Testis (tissue), 3 donors: ENCODE data around the gene FSTL4. TPM values are rescaled to one million over a fixed set of nuclear protein-coding genes. Genes with fewer than 3 reads are reported as not detected.

Experiments used
- DNase-seq: peaks from one replicate; pipeline ENCODE4 v3.0.0-alpha.2; 2019
- H3K27ac ChIP-seq, 2 donors: fragments of 200-600 bp; sonication (generic); one replicate each; pipeline ENCODE4 v1.5.1; 2019
- H3K27me3 ChIP-seq: fragments of 200-600 bp; sonication (generic); one replicate; pipeline ENCODE4 v1.5.1; 2019
- H3K36me3 ChIP-seq: fragments of 200-600 bp; sonication (generic); one replicate; pipeline ENCODE4 v1.5.1; 2017; ENCODE audit warnings: low read depth; ENCODE audit errors: missing control alignments
- H3K4me1 ChIP-seq: fragments of 200-600 bp; sonication (generic); one replicate; pipeline ENCODE4 v1.5.1; 2019
- H3K4me3 ChIP-seq, 2 donors: fragments of 200-600 bp; sonication (generic); one replicate each; pipeline ENCODE4 v1.5.1; 2017 to 2019
- H3K9me3 ChIP-seq: fragments of 200-600 bp; sonication (generic); one replicate; pipeline ENCODE4 v1.5.1; 2017
- POLR2A ChIP-seq: fragments of 450-650 bp; IDR thresholded peaks from one replicate; pipeline ENCODE4 v1.6.1; 2017; ENCODE audit warnings: antibody characterized with exemption, mild to moderate bottlenecking, moderate library complexity
- WGBS, 2 donors: methylation state at CpG; one replicate each; pipeline ENCODE4 v1.1.5; 2018; 5-methylcytosine and 5-hydroxymethylcytosine counted together
- intact Hi-C: fragments of 100-400 bp; cut with DNase I; formaldehyde crosslinking; loops from one replicate; pipeline ENCODE4 v1.15.1; 2023; ENCODE audit warnings: low total_unique reads
- polyA plus RNA-seq: library from polyadenylated mRNA; stranded (reverse); fragments of 350-450 nt; fragmentation: Illumina TruSeq; extraction: RNeasy Lipid Tissue Mini Kit (QIAGEN cat#74804); gene quantifications from one replicate; pipeline ENCODE4 v1.2.3, GENCODE V29; 2014; ENCODE audit warnings: low read depth, low replicate concordance; ENCODE audit not compliant: insufficient read depth
- total RNA-seq, 2 donors: library from RNA; depleted of rRNA; stranded (reverse); fragments of >200 nt; gene quantifications; one replicate each; pipeline ENCODE4 v1.2.3, GENCODE V29; 2016
- TF ChIP-seq, protein P1 (sequence below), 3 experiments: fragments of 450-650 bp in 2 of 3; fragments of 200-600 bp in 1 of 3; sonication (generic) in 1 of 3; IDR thresholded peaks; one replicate each; pipeline ENCODE4 v1.5.1; 2016 to 2019; ENCODE audit warnings: antibody characterized with exemption in 3 of 3, mild to moderate bottlenecking in 2 of 3, moderate library complexity in 1 of 3

FSTL4 gene
- total and polyA plus RNA-seq, 3 donors from 2014 or later: 7.1 to 8.6 (median 7.4) TPM

DNA sequence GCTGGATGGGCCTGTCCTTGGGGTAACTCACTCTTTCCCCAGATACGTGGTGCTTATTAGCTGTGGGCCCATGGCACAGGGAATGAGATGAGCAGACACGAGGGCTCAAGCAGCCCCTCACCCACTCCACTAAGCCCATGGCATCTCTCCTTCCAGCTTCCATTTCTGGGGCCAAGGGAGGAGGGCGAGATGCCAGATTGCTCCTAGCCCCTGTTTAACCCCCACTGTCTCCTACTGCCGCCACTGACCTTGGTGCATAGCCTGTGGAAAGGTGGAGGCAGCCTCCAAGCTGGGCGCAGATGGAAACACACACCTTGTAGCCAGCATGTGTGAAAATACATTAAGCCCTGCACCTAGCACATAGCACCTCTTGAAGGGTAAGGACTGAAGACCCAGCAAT, 167.6 kb downstream of the FSTL4 start:
- Histone ChIP-seq H3K27ac (no peak overlapping the region), H3K9me3 (no peaks in the 10 kb centered on the region), H3K4me3 (no peak overlapping the region), H3K27me3 (no peaks in the 10 kb centered on the region), H3K36me3 (no peaks in the 10 kb centered on the region), H3K4me1 (peaks cover 9% of the 10 kb centered on the region)
- 90 to 100% methylated on average over 4 to 5 of the region's 5 CpGs for WGBS, 2 donors
- DNase-seq: no peak
- TF ChIP-seq POLR2A: no peak
- TF ChIP-seq, protein P1, sequence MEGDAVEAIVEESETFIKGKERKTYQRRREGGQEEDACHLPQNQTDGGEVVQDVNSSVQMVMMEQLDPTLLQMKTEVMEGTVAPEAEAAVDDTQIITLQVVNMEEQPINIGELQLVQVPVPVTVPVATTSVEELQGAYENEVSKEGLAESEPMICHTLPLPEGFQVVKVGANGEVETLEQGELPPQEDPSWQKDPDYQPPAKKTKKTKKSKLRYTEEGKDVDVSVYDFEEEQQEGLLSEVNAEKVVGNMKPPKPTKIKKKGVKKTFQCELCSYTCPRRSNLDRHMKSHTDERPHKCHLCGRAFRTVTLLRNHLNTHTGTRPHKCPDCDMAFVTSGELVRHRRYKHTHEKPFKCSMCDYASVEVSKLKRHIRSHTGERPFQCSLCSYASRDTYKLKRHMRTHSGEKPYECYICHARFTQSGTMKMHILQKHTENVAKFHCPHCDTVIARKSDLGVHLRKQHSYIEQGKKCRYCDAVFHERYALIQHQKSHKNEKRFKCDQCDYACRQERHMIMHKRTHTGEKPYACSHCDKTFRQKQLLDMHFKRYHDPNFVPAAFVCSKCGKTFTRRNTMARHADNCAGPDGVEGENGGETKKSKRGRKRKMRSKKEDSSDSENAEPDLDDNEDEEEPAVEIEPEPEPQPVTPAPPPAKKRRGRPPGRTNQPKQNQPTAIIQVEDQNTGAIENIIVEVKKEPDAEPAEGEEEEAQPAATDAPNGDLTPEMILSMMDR (IDR thresholded peaks at IDR 0.05): no peak
- intact Hi-C loops: no loop called here

DNA sequence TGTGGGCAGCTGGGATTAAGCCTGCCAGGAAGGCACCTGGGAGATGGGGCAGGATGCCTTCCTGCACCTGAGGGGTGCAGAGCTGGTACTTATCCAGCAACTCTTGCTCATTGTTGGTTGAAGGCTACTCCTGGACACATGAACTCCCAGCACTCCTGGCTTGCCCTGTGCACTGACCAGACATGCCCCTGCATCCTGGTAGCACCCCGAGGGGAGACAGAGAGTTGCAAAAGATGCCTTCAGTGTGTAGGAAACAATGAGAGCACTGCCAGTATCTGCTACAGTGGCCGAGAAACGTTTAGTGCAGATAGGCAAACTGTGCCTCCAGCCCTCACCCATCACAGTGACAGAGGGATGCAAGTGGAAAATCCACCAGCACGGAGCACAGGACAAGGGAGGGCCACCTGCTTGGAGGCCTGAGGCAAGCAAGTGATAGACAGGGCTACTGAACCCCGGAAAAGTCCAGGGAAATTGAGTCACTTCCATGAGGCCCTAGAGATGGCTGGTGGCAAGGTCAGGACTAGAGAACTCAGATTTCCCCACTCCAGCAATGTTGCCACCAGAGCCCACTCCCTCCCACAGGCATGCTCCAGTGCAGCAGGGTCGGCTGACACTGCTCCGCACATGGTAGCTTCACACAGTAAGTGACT, 171.1 kb downstream of the FSTL4 start:
- no peak overlapping the region for H3K27ac ChIP-seq
- H3K9me3 ChIP-seq: no peaks in the 10 kb centered on the region
- H3K4me1 ChIP-seq: peaks cover 9% of the 10 kb centered on the region
- no peak for DNase-seq
- 85 to 91% methylated on average over 7 of the region's 7 CpGs for WGBS, 2 donors
- H3K4me3 ChIP-seq: no peak overlapping the region
- H3K36me3 ChIP-seq: no peaks in the 10 kb centered on the region
- TF ChIP-seq, protein P1 (IDR thresholded peaks at IDR 0.05): no peak
- TF ChIP-seq POLR2A: no peak
- intact Hi-C loops: no loop called here
- H3K27me3 ChIP-seq: no peaks in the 10 kb centered on the region

DNA sequence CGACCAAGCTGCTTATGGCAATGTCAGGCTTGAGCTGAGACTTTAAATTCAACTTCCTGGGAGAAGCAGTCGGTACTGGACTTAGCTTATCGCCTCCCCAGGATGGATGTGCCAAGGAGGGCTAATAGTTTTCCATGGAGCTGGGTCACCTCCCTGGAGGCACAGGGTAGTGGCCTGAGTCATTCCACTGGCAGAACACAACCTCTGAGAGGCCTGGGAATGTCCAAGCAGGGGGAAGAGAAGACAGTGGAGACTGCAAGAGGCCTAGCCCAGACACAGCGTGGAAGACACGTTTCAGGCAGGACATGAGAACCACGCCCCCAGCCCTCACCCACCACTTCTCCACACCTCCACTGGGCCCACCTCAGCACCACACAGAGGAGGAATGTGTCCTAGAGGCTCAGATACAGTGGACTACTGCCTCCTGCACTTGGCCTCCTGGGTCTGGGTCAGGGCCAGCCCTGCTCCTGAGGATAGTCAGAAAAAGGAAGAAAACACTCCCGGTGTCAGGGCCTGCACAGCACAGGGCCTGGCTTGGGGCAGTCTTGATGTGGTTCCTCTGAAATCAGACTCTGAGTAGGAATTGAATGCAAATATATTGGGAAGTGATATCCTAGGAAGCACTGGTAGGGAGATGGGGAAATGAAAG, 171.8 kb downstream of the FSTL4 start:
- peak overlapping the region in 1 of 2 donors; percentile 5 for H3K27ac ChIP-seq
- WGBS, 2 donors: 58 to 63% methylated on average over 5 to 7 of the region's 7 CpGs
- H3K4me3 ChIP-seq: no peak overlapping the region
- H3K9me3 ChIP-seq: no peaks in the 10 kb centered on the region
- no peaks in the 10 kb centered on the region for H3K27me3 ChIP-seq
- TF ChIP-seq POLR2A: no peak
- TF ChIP-seq, protein P1 (IDR thresholded peaks at IDR 0.05): no peak
- intact Hi-C loops: no loop called here
- peaks cover 9% of the 10 kb centered on the region for H3K4me1 ChIP-seq
- no peaks in the 10 kb centered on the region for H3K36me3 ChIP-seq
- DNase-seq: peak; percentile 34

DNA sequence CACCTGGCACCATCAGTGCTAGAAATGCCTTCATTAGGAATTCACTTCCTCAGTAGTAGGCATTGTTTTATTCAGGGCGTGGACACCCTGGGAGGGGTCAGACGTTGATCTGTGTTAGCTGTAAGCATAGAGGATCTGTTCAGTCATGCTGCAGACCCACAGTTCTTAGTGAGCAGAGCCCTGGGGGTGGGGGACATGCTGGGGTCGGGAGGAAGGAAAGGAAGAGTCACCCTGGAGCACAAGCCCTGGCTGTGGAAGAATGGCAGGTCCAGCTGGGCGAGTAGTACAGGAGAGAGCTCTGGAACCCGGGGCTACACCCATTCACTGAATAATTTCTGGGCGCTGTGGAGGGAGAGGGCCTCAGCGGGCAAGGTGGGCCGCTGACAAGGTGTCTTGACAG, 172.5 kb downstream of the FSTL4 start:
- 81 to 86% methylated on average over 8 of the region's 8 CpGs for WGBS, 2 donors
- intact Hi-C loops: no loop called here
- Histone ChIP-seq H3K27me3 (no peaks in the 10 kb centered on the region), H3K27ac (no peak overlapping the region), H3K4me3 (no peak overlapping the region), H3K4me1 (peaks cover 9% of the 10 kb centered on the region), H3K9me3 (no peaks in the 10 kb centered on the region), H3K36me3 (no peaks in the 10 kb centered on the region)
- TF ChIP-seq POLR2A: no peak
- TF ChIP-seq, protein P1 (IDR thresholded peaks at IDR 0.05): no peak
- DNase-seq: no peak

DNA sequence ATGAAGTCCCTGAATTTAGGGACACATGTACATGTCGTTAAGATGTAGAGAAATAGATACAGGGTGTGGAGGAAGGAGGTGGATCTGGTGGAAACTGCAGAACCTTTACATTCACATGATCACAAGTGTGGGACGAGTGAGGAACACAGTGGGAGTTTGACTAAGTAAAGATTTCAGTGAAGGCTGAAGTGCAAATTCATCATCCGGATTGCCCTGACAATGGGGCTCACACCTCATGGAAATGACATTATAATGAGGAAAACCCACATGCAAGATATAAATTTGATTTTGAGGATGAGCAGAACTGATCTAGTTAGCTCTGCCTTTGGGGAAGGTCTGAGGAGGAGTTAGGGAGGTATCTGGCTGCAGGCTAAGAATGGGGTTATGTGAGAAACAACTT, 173.9 kb downstream of the FSTL4 start:
- H3K36me3 ChIP-seq: no peaks in the 10 kb centered on the region
- no peaks in the 10 kb centered on the region for H3K27me3 ChIP-seq
- no peak for DNase-seq
- peaks cover 9% of the 10 kb centered on the region for H3K4me1 ChIP-seq
- TF ChIP-seq POLR2A: no peak
- TF ChIP-seq, protein P1 (IDR thresholded peaks at IDR 0.05): no peak
- 71 to 82% methylated on average over 3 of the region's 3 CpGs for WGBS, 2 donors
- H3K27ac ChIP-seq: no peak overlapping the region
- no peak overlapping the region for H3K4me3 ChIP-seq
- no peaks in the 10 kb centered on the region for H3K9me3 ChIP-seq
- intact Hi-C loops: no loop called here
